Upper lobe of right lung (tissue), 1 donor: ENCODE data around the gene MOB3A. TPM values are rescaled to one million over a fixed set of nuclear protein-coding genes. Genes with fewer than 3 reads are reported as not detected.

Source experiments
- ATAC-seq: fragments of 200-7000 bp; cut with Tn5 transposase; one replicate; pipeline ENCODE4 v1.9.1; 2020; ENCODE audit warnings: mild to moderate bottlenecking, moderate library complexity
- DNase-seq: peaks from one replicate; pipeline ENCODE4 v3.0.0-alpha.2; 2020
- H3K27ac ChIP-seq: fragments of 200-600 bp; one replicate; pipeline ENCODE4 v1.8.0; 2022
- H3K27me3 ChIP-seq: fragments of 200-600 bp; one replicate; pipeline ENCODE4 v1.8.0; 2022; ENCODE audit warnings: mild to moderate bottlenecking
- H3K36me3 ChIP-seq: fragments of 200-600 bp; one replicate; pipeline ENCODE4 v1.8.0; 2022
- H3K4me1 ChIP-seq: fragments of 200-600 bp; one replicate; pipeline ENCODE4 v1.8.0; 2022
- H3K4me3 ChIP-seq: fragments of 200-600 bp; one replicate; pipeline ENCODE4 v1.8.0; 2022; ENCODE audit warnings: mild to moderate bottlenecking
- H3K9me3 ChIP-seq: fragments of 200-600 bp; one replicate; pipeline ENCODE4 v1.8.0; 2022
- CTCF ChIP-seq: fragments of 200-600 bp; IDR thresholded peaks from one replicate; pipeline ENCODE4 v1.8.0; 2022; ENCODE audit warnings: antibody characterized with exemption
- intact Hi-C: fragments of 100-400 bp; cut with DNase I; formaldehyde crosslinking; loops from one replicate; pipeline ENCODE4 v1.11.0; 2022
- total RNA-seq: library from RNA; stranded (reverse); fragmentation: NEBNext Ultra II Directional; extraction: Animal tissue kit (Norgen Biotek cat#: 25700); gene quantifications from one replicate; pipeline ENCODE4 v1.2.1, GENCODE V29; 2021
- donor health status: DM: no; HTN: yes; CAD: no; lungs with severe emphysema.

The MOB3A gene
- total RNA-seq, 1 donor from 2014 or later: 58.8 TPM

GRCh38 chr19:2083174-2083854, 12.8 kb downstream of the MOB3A start:
- no peaks in the 10 kb centered on the region for H3K27me3 ChIP-seq
- peaks cover 46% of the 10 kb centered on the region for H3K4me1 ChIP-seq
- peak overlapping the region; percentile 47 for H3K4me3 ChIP-seq
- no peaks in the 10 kb centered on the region for H3K9me3 ChIP-seq
- ATAC-seq (no peak), DNase-seq (no peak)
- H3K27ac ChIP-seq: peak overlapping the region; percentile 82
- TF ChIP-seq CTCF: no peak
- H3K36me3 ChIP-seq: peaks cover 50% of the 10 kb centered on the region
- intact Hi-C loops: no loop called here

- DNase-seq: no peak
- no peaks in the 10 kb centered on the region for H3K9me3 ChIP-seq
- H3K36me3 ChIP-seq: peaks cover 62% of the 10 kb centered on the region
- H3K27ac ChIP-seq: peak overlapping the region; percentile 82
- peak overlapping the region; percentile 47 for H3K4me3 ChIP-seq
- peak; percentile 69 for ATAC-seq
- H3K4me1 ChIP-seq: peaks cover 36% of the 10 kb centered on the region
- no peaks in the 10 kb centered on the region for H3K27me3 ChIP-seq
- intact Hi-C loops: no loop called here
- TF ChIP-seq CTCF: no peak
Observed at GRCh38 chr19:2081873-2082810, 14.0 kb downstream of the MOB3A start.

GRCh38 chr19:2080336-2080988, 15.7 kb downstream of the MOB3A start:
- Histone ChIP-seq H3K27ac (peak overlapping the region; percentile 82), H3K4me3 (no peak overlapping the region), H3K9me3 (no peaks in the 10 kb centered on the region), H3K4me1 (peaks cover 22% of the 10 kb centered on the region), H3K36me3 (peaks cover 79% of the 10 kb centered on the region), H3K27me3 (no peaks in the 10 kb centered on the region)
- peak; percentile 5 for ATAC-seq
- no peak for DNase-seq
- intact Hi-C loops: no loop called here
- no peak for TF ChIP-seq CTCF

- ATAC-seq: no peak
- intact Hi-C loops: loop anchor here (10.0 kb wide), 1 partner anchor 165 kb away; no protein-coding TSS in a partner anchor
- no peaks in the 10 kb centered on the region for H3K9me3 ChIP-seq
- H3K27me3 ChIP-seq: no peaks in the 10 kb centered on the region
- peaks cover 83% of the 10 kb centered on the region for H3K36me3 ChIP-seq
- H3K4me3 ChIP-seq: no peak overlapping the region
- H3K4me1 ChIP-seq: peaks cover 22% of the 10 kb centered on the region
- H3K27ac ChIP-seq: peak overlapping the region; percentile 82
- no peak for DNase-seq
- no peak for TF ChIP-seq CTCF
Observed at GRCh38 chr19:2079865-2080301, 16.2 kb downstream of the MOB3A start.

GRCh38 chr19:2079076-2079864, 16.9 kb downstream of the MOB3A start:
- H3K9me3 ChIP-seq: no peaks in the 10 kb centered on the region
- no peak overlapping the region for H3K4me3 ChIP-seq
- H3K27me3 ChIP-seq: no peaks in the 10 kb centered on the region
- ATAC-seq (no peak), DNase-seq (no peak)
- peaks cover 87% of the 10 kb centered on the region for H3K36me3 ChIP-seq
- no peak overlapping the region for H3K27ac ChIP-seq
- TF ChIP-seq CTCF: no peak
- intact Hi-C loops: loop anchor here (10.0 kb wide), 1 partner anchor 164 kb away; no protein-coding TSS in a partner anchor
- peaks cover 22% of the 10 kb centered on the region for H3K4me1 ChIP-seq
